ENCODE measurements around the gene RNF20.
A peak's percentile ranks its signal among the peaks of the same experiment; 100 is the strongest.

RNF20 gene

DNA sequence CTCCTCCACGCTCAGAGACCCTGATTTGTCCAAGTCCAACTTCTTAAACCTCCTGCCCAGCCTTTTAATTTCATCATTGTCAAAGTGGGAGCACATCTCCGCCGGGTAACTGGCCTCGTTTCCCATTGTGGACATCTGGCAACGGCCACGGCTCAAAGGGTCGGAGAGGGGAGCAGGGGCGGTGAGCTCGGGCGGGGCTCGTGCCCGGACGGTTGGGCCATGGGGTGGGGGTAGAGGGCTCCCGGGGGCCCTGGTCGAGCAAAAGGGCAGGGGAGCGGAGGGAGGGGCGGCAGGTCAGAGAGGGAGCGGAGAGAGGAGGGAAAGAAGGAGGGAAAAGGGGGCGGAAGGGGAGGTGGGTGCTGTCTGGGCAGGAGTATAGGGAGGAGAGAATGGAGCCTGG is 61.1 kb downstream of the RNF20 start, which contains the start of gene PPP3R2:
PPP3R2 (minus strand) TSS at position 174 of the 400 bp plus-strand sequence; CDS start at position 126, 48 bp downstream.
- H3K36me3 ChIP-seq = no peaks in the 10 kb centered on the region
- TF ChIP-seq, protein P1, sequence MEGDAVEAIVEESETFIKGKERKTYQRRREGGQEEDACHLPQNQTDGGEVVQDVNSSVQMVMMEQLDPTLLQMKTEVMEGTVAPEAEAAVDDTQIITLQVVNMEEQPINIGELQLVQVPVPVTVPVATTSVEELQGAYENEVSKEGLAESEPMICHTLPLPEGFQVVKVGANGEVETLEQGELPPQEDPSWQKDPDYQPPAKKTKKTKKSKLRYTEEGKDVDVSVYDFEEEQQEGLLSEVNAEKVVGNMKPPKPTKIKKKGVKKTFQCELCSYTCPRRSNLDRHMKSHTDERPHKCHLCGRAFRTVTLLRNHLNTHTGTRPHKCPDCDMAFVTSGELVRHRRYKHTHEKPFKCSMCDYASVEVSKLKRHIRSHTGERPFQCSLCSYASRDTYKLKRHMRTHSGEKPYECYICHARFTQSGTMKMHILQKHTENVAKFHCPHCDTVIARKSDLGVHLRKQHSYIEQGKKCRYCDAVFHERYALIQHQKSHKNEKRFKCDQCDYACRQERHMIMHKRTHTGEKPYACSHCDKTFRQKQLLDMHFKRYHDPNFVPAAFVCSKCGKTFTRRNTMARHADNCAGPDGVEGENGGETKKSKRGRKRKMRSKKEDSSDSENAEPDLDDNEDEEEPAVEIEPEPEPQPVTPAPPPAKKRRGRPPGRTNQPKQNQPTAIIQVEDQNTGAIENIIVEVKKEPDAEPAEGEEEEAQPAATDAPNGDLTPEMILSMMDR (IDR thresholded peaks at IDR 0.05; ENCODE audit: low read depth, low read length) = no peak
- peaks cover 5% of the 10 kb centered on the region for H3K27me3 ChIP-seq
- no peak within 1 kb of the TSS for H3K4me3 ChIP-seq (ENCODE audit: low read depth, low read length)
- no peaks in the 10 kb centered on the region for H3K4me1 ChIP-seq
- no peaks in the 10 kb centered on the region for H3K9me3 ChIP-seq
- DNase-seq = no peak

DNA sequence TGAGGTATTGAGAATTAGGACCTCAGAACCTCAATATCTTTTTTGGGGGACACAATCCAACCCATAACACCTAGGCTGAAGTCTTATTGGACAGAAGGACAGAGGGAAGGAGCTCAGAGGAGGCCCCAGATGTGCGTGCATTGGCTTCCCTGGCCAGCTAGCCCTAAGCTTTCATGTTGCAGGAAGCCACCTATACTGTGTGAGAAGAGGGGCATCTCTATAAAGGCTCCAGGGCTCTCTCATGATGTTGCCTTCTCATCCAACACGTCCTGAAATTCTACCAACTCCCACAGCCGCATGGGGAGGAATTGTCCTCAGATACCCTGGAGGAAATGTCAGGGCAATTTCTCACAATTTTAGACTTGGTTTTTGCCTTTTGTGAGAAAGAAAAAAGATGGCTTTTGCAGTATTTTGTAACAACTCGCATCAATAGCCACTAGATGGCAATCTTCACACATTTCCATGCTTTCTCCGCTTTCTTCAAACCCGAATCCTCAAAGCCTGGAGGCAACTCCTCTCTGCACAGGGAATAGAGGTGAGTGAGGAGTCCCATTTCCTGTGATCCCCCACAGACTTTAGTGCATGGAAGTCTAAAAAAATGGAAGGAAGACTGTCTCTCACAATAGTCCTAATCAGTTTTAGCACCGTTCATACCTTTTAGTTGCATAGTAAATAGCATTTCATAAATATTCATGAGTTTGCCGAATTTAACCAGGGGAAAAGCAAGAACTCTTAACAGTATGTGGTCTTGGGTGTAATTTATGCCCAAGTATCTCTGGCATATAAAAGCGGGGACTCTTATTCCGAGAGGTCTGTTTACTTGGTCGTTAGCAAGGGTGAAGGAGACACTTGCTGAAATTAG is 68.5 kb downstream of the RNF20 start:
- H3K27me3 ChIP-seq = peaks cover 9% of the 10 kb centered on the region
- H3K4me3 ChIP-seq (ENCODE audit: low read depth, low read length) = no peak overlapping the region
- H3K36me3 ChIP-seq = no peaks in the 10 kb centered on the region
- no peaks in the 10 kb centered on the region for H3K4me1 ChIP-seq
- H3K9me3 ChIP-seq = no peaks in the 10 kb centered on the region
- TF ChIP-seq, protein P1 (IDR thresholded peaks at IDR 0.05; ENCODE audit: low read depth, low read length) = peak; percentile 75
- DNase-seq = no peak

DNA sequence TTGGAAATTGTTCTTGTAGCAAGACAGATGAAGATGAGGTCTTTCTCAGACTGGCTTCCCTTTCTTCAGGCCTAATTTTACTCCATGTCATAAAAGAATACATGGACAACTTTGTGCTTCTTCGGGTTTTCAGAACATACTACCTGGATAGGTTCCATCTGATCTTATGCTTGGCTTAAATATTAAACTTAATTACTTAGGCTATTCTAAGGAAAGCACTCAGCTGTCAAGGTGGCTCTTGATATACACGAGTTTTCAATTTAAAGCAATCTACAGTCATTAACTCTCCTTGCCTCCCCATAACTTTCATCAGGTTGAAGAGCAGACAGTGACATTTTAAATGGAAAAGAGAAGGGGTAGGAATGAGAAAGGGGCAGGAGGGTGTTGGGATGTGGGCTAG is 70.6 kb downstream of the RNF20 start:
- H3K9me3 ChIP-seq = no peaks in the 10 kb centered on the region
- no peaks in the 10 kb centered on the region for H3K36me3 ChIP-seq
- TF ChIP-seq, protein P1 (IDR thresholded peaks at IDR 0.05; ENCODE audit: low read depth, low read length) = no peak
- H3K4me3 ChIP-seq (ENCODE audit: low read depth, low read length) = no peak overlapping the region
- peaks cover 17% of the 10 kb centered on the region for H3K27me3 ChIP-seq
- DNase-seq = no peak
- H3K4me1 ChIP-seq = no peaks in the 10 kb centered on the region

DNA sequence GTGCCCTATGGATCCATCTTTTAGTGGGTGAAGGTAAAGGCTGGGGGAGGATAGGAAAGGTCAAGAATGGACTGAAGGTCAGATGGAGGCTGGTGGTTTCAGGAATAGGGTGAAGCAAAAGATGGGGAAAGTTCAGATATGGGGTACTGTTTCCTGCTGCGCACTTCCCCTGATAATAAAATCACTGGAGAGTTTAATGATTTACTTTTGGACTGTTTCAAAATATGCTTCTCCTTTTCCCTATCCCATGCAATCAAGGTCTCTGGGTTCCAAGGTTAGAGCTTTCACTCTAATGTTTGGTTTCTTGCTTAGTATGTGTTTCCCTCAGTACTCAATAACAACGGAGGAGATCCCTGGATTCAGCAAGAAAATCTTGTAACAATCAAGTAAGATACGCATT is 71.9 kb downstream of the RNF20 start:
- Histone ChIP-seq H3K27me3 (peaks cover 17% of the 10 kb centered on the region), H3K9me3 (no peaks in the 10 kb centered on the region), H3K36me3 (no peaks in the 10 kb centered on the region), H3K4me1 (no peaks in the 10 kb centered on the region), H3K4me3 (ENCODE audit: low read depth, low read length) (no peak overlapping the region)
- TF ChIP-seq, protein P1 (IDR thresholded peaks at IDR 0.05; ENCODE audit: low read depth, low read length) = no peak
- DNase-seq = no peak
